ENCODE measurements around the gene TREML1.

GRCh38 chr6:41150671-41151070 is 3.5 kb downstream of the TREML1 start:
- TF ChIP-seq DACH1 (IDR thresholded peaks at IDR 0.05; ENCODE audit: partially characterized antibody) = no peak
- TF ChIP-seq ZNF561 (CRISPR knock-in tag; conservative IDR thresholded peaks at IDR 0.05) = no peak
- TF ChIP-seq E2F5 (CRISPR knock-in tag; IDR thresholded peaks at IDR 0.05) = no peak
- TF ChIP-seq ETS1 (conservative IDR thresholded peaks at IDR 0.05; ENCODE audit: control insufficient read depth, low read depth, low read length) = no peak
- TF ChIP-seq MAZ (CRISPR knock-in tag; conservative IDR thresholded peaks at IDR 0.05 in 1 of 2, IDR thresholded peaks at IDR 0.05 in 1 of 2) = no peak
- TF ChIP-seq ZBTB33 (CRISPR knock-in tag; IDR thresholded peaks at IDR 0.05) = no peak
- no peak for TF ChIP-seq MYC (IDR thresholded peaks at IDR 0.05; ENCODE audit: low read depth, low read length)
- TF ChIP-seq MYC (CRISPR knock-in tag; IDR thresholded peaks at IDR 0.05; ENCODE audit: borderline replicate concordance, low read depth) = no peak
- TF ChIP-seq ZNF274 (IDR thresholded peaks at IDR 0.05; ENCODE audit: borderline replicate concordance, low read depth, low read length) = no peak
- no peak for TF ChIP-seq MEIS2 (IDR thresholded peaks at IDR 0.05; ENCODE audit: partially characterized antibody)
- TF ChIP-seq GTF2B (IDR thresholded peaks at IDR 0.05; ENCODE audit: extremely low read depth, insufficient read length) = no peak
- TF ChIP-seq EP300 (IDR thresholded peaks at IDR 0.05; ENCODE audit: low read length) = no peak
- no peak for TF ChIP-seq NFIC (IDR thresholded peaks at IDR 0.05)
- TF ChIP-seq RAD21 (CRISPR knock-in tag; conservative IDR thresholded peaks at IDR 0.05 in 1 of 2, IDR thresholded peaks at IDR 0.05 in 1 of 2) = no peak
- TF ChIP-seq CHD2 (IDR thresholded peaks at IDR 0.05; ENCODE audit: low read depth, low read length) = no peak

Data from K562 (cell line).